Smooth muscle cell (in vitro differentiated cells): ENCODE results near the gene TLR3. TPM values are rescaled to one million over a fixed set of nuclear protein-coding genes. Genes with fewer than 3 reads are reported as not detected.

ENCODE experiments used
- DNase-seq: peaks from one replicate; lab custom pipeline; 2025; ENCODE audit not compliant: unreplicated experiment; lab: John Stamatoyannopoulos, UW
- H2AFZ ChIP-seq: fragments of 200-600 bp; sonication (generic); 2 replicates; pipeline ENCODE4 v1.6.0; 2016; ENCODE audit warnings: antibody characterized with exemption, low read depth, mild to moderate bottlenecking
- H3F3A ChIP-seq: fragments of 200-600 bp; sonication (generic); 2 replicates; pipeline ENCODE4 v1.6.0; 2017; ENCODE audit warnings: antibody characterized with exemption, low read depth
- H3K27ac ChIP-seq: fragments of 200-600 bp; sonication (generic); 2 replicates; pipeline ENCODE4 v1.5.1; 2016; ENCODE audit warnings: low read depth, mild to moderate bottlenecking
- H3K27me3 ChIP-seq: fragments of 200-600 bp; sonication (generic); 2 replicates; pipeline ENCODE4 v1.6.1; 2016; ENCODE audit warnings: low read depth, mild to moderate bottlenecking
- H3K36me3 ChIP-seq: fragments of 200-600 bp; sonication (generic); 2 replicates; pipeline ENCODE4 v1.5.1; 2016; ENCODE audit warnings: low read depth
- H3K4me1 ChIP-seq: fragments of 200-600 bp; sonication (generic); 2 replicates; pipeline ENCODE4 v1.5.1; 2016; ENCODE audit warnings: low read depth
- H3K4me2 ChIP-seq: fragments of 200-600 bp; sonication (generic); 2 replicates; pipeline ENCODE4 v1.6.0; 2016; ENCODE audit warnings: mild to moderate bottlenecking
- H3K4me3 ChIP-seq: fragments of 200-600 bp; sonication (generic); 2 replicates; pipeline ENCODE4 v1.5.1; 2016; ENCODE audit warnings: mild to moderate bottlenecking
- H3K79me2 ChIP-seq: fragments of 200-600 bp; sonication (generic); 2 replicates; pipeline ENCODE4 v1.6.0; 2016; ENCODE audit warnings: low read depth, mild to moderate bottlenecking
- H3K9ac ChIP-seq: fragments of 200-600 bp; sonication (generic); 2 replicates; pipeline ENCODE4 v1.6.0; 2016; ENCODE audit warnings: low read depth
- H3K9me3 ChIP-seq: fragments of 200-600 bp; sonication (generic); replicated peaks from 2 replicates; pipeline ENCODE4 v1.5.1; 2016; ENCODE audit warnings: low read depth
- H4K20me1 ChIP-seq: fragments of 200-600 bp; sonication (generic); 2 replicates; pipeline ENCODE4 v1.6.0; 2016; ENCODE audit warnings: low read depth
- CTCF ChIP-seq: fragments of 200-600 bp; sonication (generic); IDR thresholded peaks from 2 replicates; pipeline ENCODE4 v1.5.1; 2017; ENCODE audit warnings: borderline replicate concordance, mild to moderate bottlenecking, antibody characterized with exemption; ENCODE audit not compliant: insufficient read depth, poor library complexity, severe bottlenecking
- WGBS: methylation state at CpG from one replicate; pipeline ENCODE4 v1.1.7; 2016; ENCODE audit warnings: low lambda C conversion rate; 5-methylcytosine and 5-hydroxymethylcytosine counted together
- polyA plus RNA-seq: library from polyadenylated mRNA; unstranded; fragments of >200 nt; fragmentation: Nextera tagmentation; extraction: Ambion mirVana; gene quantifications from 2 replicates; pipeline ENCODE4 v1.2.1, GENCODE V29; 2016
- total RNA-seq: library from RNA; depleted of rRNA; stranded (reverse); fragments of >200 nt; gene quantifications from 2 replicates; pipeline ENCODE4 v1.2.3, GENCODE V29; 2014

The TLR3 gene
- total and polyA plus RNA-seq, 2 experiments from 2014 or later, result 0.40 to 1.3 TPM

GRCh38 chr4:186082221-186082620 is 13.3 kb downstream of the TLR3 start:
- no peak overlapping the region for H2AFZ ChIP-seq
- no peaks in the 10 kb centered on the region for H4K20me1 ChIP-seq
- no peak overlapping the region for H3K27ac ChIP-seq
- 86% methylated on average over 4 of the region's 4 CpGs for WGBS
- no peak overlapping the region for H3K4me2 ChIP-seq
- H3K4me1 ChIP-seq, result peaks cover 14% of the 10 kb centered on the region
- DNase-seq, result no peak
- TF ChIP-seq CTCF, result no peak
- H3F3A ChIP-seq, result no peaks in the 10 kb centered on the region
- no peaks in the 10 kb centered on the region for H3K27me3 ChIP-seq
- H3K9ac ChIP-seq, result no peak overlapping the region
- no peaks in the 10 kb centered on the region for H3K9me3 ChIP-seq
- H3K79me2 ChIP-seq, result no peaks in the 10 kb centered on the region
- H3K36me3 ChIP-seq, result no peaks in the 10 kb centered on the region
- H3K4me3 ChIP-seq, result no peak overlapping the region

DNA sequence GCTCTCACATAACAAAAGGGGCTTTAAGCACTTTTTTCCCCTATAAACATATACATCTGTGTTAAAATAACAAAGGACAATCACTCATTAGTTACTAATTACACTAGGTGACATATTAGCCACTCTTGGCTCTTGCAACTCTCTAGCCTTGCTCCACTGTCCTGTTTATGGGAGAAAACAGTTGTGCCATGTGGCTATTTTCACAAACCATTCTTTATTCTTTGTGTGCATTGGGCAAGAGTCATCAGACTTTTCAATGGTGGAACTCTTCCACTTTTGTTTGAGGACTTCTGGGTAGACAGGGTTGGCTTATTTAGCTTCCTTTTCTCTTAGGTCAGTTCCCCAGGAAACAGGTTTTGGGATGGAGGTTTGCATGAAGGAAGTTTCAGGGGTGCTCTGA is 19.6 kb downstream of the TLR3 start:
- Histone ChIP-seq H3K79me2 (no peaks in the 10 kb centered on the region), H3K9ac (no peak overlapping the region), H3K27ac (no peak overlapping the region), H3K4me1 (no peaks in the 10 kb centered on the region), H3K9me3 (no peaks in the 10 kb centered on the region), H3K27me3 (no peaks in the 10 kb centered on the region), H2AFZ (no peak overlapping the region), H3K4me2 (no peak overlapping the region), H3K4me3 (no peak overlapping the region), H3F3A (no peaks in the 10 kb centered on the region), H4K20me1 (no peaks in the 10 kb centered on the region), H3K36me3 (no peaks in the 10 kb centered on the region)
- DNase-seq, result no peak
- no peak for TF ChIP-seq CTCF

DNA sequence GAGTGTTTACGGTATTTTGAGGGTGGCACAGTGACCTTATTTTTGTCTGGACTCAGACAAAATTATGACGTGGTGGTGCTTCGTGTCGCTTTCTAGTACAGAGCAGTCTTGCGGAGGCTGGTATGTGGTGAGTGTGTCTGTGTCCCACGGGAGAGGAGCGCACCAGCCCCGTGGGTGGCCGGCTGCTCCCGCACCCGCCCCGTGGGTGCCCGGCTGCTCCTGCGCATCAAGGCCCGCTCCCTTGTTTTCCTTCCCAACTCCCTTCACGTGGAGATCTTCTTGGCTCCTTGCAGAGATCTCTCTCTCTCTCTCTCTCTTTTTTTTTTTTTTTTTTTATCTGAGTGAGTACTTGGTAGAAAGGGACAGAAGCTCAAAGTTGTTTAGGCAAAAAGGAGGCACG is 23.3 kb downstream of the TLR3 start:
- Histone ChIP-seq H3K27ac (no peak overlapping the region), H3K9ac (no peak overlapping the region), H3F3A (no peaks in the 10 kb centered on the region), H4K20me1 (no peaks in the 10 kb centered on the region), H3K4me3 (no peak overlapping the region), H3K79me2 (no peaks in the 10 kb centered on the region), H3K9me3 (no peaks in the 10 kb centered on the region), H3K4me2 (no peak overlapping the region), H2AFZ (no peak overlapping the region), H3K4me1 (no peaks in the 10 kb centered on the region), H3K36me3 (no peaks in the 10 kb centered on the region), H3K27me3 (no peaks in the 10 kb centered on the region)
- DNase-seq, result no peak
- 93% methylated on average over 17 of the region's 17 CpGs for WGBS
- TF ChIP-seq CTCF, result no peak

GRCh38 chr4:186095406-186095805 is 26.4 kb downstream of the TLR3 start:
- Histone ChIP-seq H3K9me3 (no peaks in the 10 kb centered on the region), H3K79me2 (no peaks in the 10 kb centered on the region), H3K9ac (no peak overlapping the region), H3K4me1 (no peaks in the 10 kb centered on the region), H3K27me3 (no peaks in the 10 kb centered on the region), H3K4me2 (no peak overlapping the region), H3K27ac (no peak overlapping the region), H3F3A (no peaks in the 10 kb centered on the region), H3K36me3 (no peaks in the 10 kb centered on the region), H4K20me1 (no peaks in the 10 kb centered on the region), H2AFZ (no peak overlapping the region), H3K4me3 (no peak overlapping the region)
- TF ChIP-seq CTCF, result no peak
- 92% methylated on average over 13 of the region's 13 CpGs for WGBS
- DNase-seq, result no peak
